GM23248 (cell line): ENCODE data around the gene KCNJ6. TPM values are rescaled to one million over a fixed set of nuclear protein-coding genes. Genes with fewer than 3 reads are reported as not detected.
A peak's percentile ranks its signal among the peaks of the same experiment; 100 is the strongest.

Source experiments
- DNase-seq: peaks from one replicate; pipeline ENCODE4 v3.0.0-alpha.2; 2015
- H2AFZ ChIP-seq: fragments of 200-600 bp; sonication (generic); 2 replicates; pipeline ENCODE4 v1.6.1; 2016; ENCODE audit warnings: antibody characterized with exemption
- H3F3A ChIP-seq: fragments of 200-600 bp; sonication (generic); 2 replicates; pipeline ENCODE4 v1.6.1; 2016; ENCODE audit warnings: mild to moderate bottlenecking, antibody characterized with exemption, mixed run types; ENCODE audit not compliant: insufficient read depth
- H3K27ac ChIP-seq: fragments of 200-600 bp; sonication (generic); 2 replicates; pipeline ENCODE4 v1.5.1; 2016; ENCODE audit warnings: mild to moderate bottlenecking
- H3K27me3 ChIP-seq: fragments of 200-600 bp; sonication (generic); replicated peaks from 2 replicates; pipeline ENCODE4 v1.6.1; 2016; ENCODE audit warnings: mild to moderate bottlenecking; ENCODE audit not compliant: insufficient read depth
- H3K36me3 ChIP-seq: fragments of 200-600 bp; sonication (generic); 2 replicates; pipeline ENCODE4 v1.6.1; 2016; ENCODE audit warnings: low read depth, mild to moderate bottlenecking
- H3K4me1 ChIP-seq: fragments of 200-600 bp; sonication (generic); 2 replicates; pipeline ENCODE4 v1.6.1; 2016; ENCODE audit warnings: mild to moderate bottlenecking; ENCODE audit not compliant: insufficient read depth
- H3K4me2 ChIP-seq: fragments of 200-600 bp; sonication (generic); one replicate; pipeline ENCODE4 v1.6.1; 2016; ENCODE audit warnings: mild to moderate bottlenecking; ENCODE audit not compliant: unreplicated experiment
- H3K4me3 ChIP-seq: fragments of 200-600 bp; sonication (generic); 2 replicates; pipeline ENCODE4 v1.5.1; 2016; ENCODE audit warnings: mild to moderate bottlenecking
- H3K79me2 ChIP-seq: fragments of 200-600 bp; sonication (generic); 2 replicates; pipeline ENCODE4 v1.6.1; 2016; ENCODE audit warnings: mild to moderate bottlenecking; ENCODE audit not compliant: insufficient read depth
- H3K9ac ChIP-seq: fragments of 200-600 bp; sonication (generic); 2 replicates; pipeline ENCODE4 v1.6.1; 2016; ENCODE audit warnings: mild to moderate bottlenecking
- H3K9me2 ChIP-seq: fragments of 200-600 bp; sonication (generic); 2 replicates; pipeline ENCODE4 v1.6.1; 2016; ENCODE audit warnings: mixed run types, mild to moderate bottlenecking, moderate library complexity; ENCODE audit not compliant: insufficient read depth
- H3K9me3 ChIP-seq: fragments of 200-600 bp; sonication (generic); one replicate; pipeline ENCODE4 v1.6.1; 2017; ENCODE audit warnings: low read depth
- H4K20me1 ChIP-seq: fragments of 200-600 bp; sonication (generic); 2 replicates; pipeline ENCODE4 v1.6.0; 2016; ENCODE audit not compliant: insufficient read depth
- EZH2 ChIP-seq: fragments of 200-600 bp; sonication (generic); IDR thresholded peaks from 2 replicates; pipeline ENCODE4 v1.6.1; 2018; ENCODE audit warnings: antibody characterized with exemption, mild to moderate bottlenecking; ENCODE audit not compliant: insufficient read depth, poor library complexity, severe bottlenecking
- EZH2phosphoT487 ChIP-seq: fragments of 200-600 bp; sonication (generic); IDR thresholded peaks from 2 replicates; pipeline ENCODE4 v1.6.1; 2018; ENCODE audit warnings: antibody characterized with exemption, moderate library complexity, mild to moderate bottlenecking, low read depth; ENCODE audit not compliant: insufficient read depth
- WGBS, 2 experiments: methylation state at CpG; one replicate each; pipeline ENCODE4 v1.1.6; 2015 to 2017; ENCODE audit warnings: low lambda C conversion rate in 2 of 2, low coverage in 1 of 2; ENCODE audit errors: missing lambda C conversion rate in 2 of 2; 5-methylcytosine and 5-hydroxymethylcytosine counted together
- in situ Hi-C: fragments of 300-500 bp; cut with MboI; formaldehyde crosslinking; loops from 2 replicates; pipeline ENCODE4 v1.15.0; 2020
- polyA plus RNA-seq: library from polyadenylated mRNA; unstranded; fragments of >200 nt; fragmentation: Nextera tagmentation; extraction: Ambion mirVana; gene quantifications from 2 replicates; pipeline ENCODE4 v1.2.1, GENCODE V29; 2016
- total RNA-seq: library from RNA; depleted of rRNA; stranded (reverse); fragments of >200 nt; shearing (Covaris generic); gene quantifications from 2 replicates; pipeline ENCODE4 v1.2.3, GENCODE V29; 2014

The KCNJ6 gene
- total and polyA plus RNA-seq, 2 experiments from 2014 or later, result 0.11 TPM; not detected in 1

GRCh38 chr21:37937668-37938067 lies 21.4 kb upstream of the KCNJ6 start:
- peaks cover 6% of the 10 kb centered on the region for H3K27me3 ChIP-seq
- H3K9ac ChIP-seq, result no peak overlapping the region
- DNase-seq, result no peak
- H3K4me2 ChIP-seq, result no peak overlapping the region
- no peaks in the 10 kb centered on the region for H3K9me2 ChIP-seq
- H3K4me1 ChIP-seq, result no peaks in the 10 kb centered on the region
- no peak overlapping the region for H3K4me3 ChIP-seq
- in situ Hi-C loops, result no loop called here
- no peaks in the 10 kb centered on the region for H3K79me2 ChIP-seq
- no peaks in the 10 kb centered on the region for H3K36me3 ChIP-seq
- no peaks in the 10 kb centered on the region for H3K9me3 ChIP-seq
- WGBS, 2 experiments, result 50 to 59% methylated on average over 9 of the region's 9 CpGs
- H2AFZ ChIP-seq, result no peak overlapping the region
- no peak overlapping the region for H3K27ac ChIP-seq
- TF ChIP-seq EZH2phosphoT487, result no peak
- no peak for TF ChIP-seq EZH2
- no peaks in the 10 kb centered on the region for H4K20me1 ChIP-seq
- H3F3A ChIP-seq, result no peaks in the 10 kb centered on the region

- no peaks in the 10 kb centered on the region for H3K9me2 ChIP-seq
- H3K4me2 ChIP-seq, result no peak overlapping the region
- no peak for TF ChIP-seq EZH2
- TF ChIP-seq EZH2phosphoT487, result no peak
- peaks cover 6% of the 10 kb centered on the region for H3K27me3 ChIP-seq
- H3K36me3 ChIP-seq, result no peaks in the 10 kb centered on the region
- H4K20me1 ChIP-seq, result no peaks in the 10 kb centered on the region
- H3K27ac ChIP-seq, result no peak overlapping the region
- no peaks in the 10 kb centered on the region for H3F3A ChIP-seq
- WGBS, 2 experiments, result 59 to 60% methylated on average over 4 of the region's 4 CpGs
- H3K4me1 ChIP-seq, result no peaks in the 10 kb centered on the region
- H3K9ac ChIP-seq, result no peak overlapping the region
- no peaks in the 10 kb centered on the region for H3K9me3 ChIP-seq
- H2AFZ ChIP-seq, result no peak overlapping the region
- H3K79me2 ChIP-seq, result no peaks in the 10 kb centered on the region
- DNase-seq, result no peak
- in situ Hi-C loops, result no loop called here
- no peak overlapping the region for H3K4me3 ChIP-seq
These were observed 19.9 kb upstream of the KCNJ6 start for GRCh38 chr21:37936010-37936785.

GRCh38 chr21:37932936-37933335 lies 16.7 kb upstream of the KCNJ6 start:
- H3K9me3 ChIP-seq, result no peaks in the 10 kb centered on the region
- no peak for TF ChIP-seq EZH2
- no peak for TF ChIP-seq EZH2phosphoT487
- H3K9ac ChIP-seq, result no peak overlapping the region
- no peaks in the 10 kb centered on the region for H3K36me3 ChIP-seq
- in situ Hi-C loops, result no loop called here
- WGBS, 2 experiments, result 33 to 48% methylated on average over 2 of the region's 2 CpGs
- H3K4me1 ChIP-seq, result no peaks in the 10 kb centered on the region
- no peak overlapping the region for H3K4me2 ChIP-seq
- no peak overlapping the region for H3K4me3 ChIP-seq
- DNase-seq, result no peak
- H2AFZ ChIP-seq, result no peak overlapping the region
- H3K27me3 ChIP-seq, result peaks cover 3% of the 10 kb centered on the region; the same call in 1 of the 2 replicates
- no peaks in the 10 kb centered on the region for H4K20me1 ChIP-seq
- H3F3A ChIP-seq, result no peaks in the 10 kb centered on the region
- no peaks in the 10 kb centered on the region for H3K79me2 ChIP-seq
- 0 out of 2 replicates have a peak, but pooled peaks cover 4% of the 10 kb centered on the region for H3K9me2 ChIP-seq
- no peak overlapping the region for H3K27ac ChIP-seq

GRCh38 chr21:37927711-37928110 lies 11.5 kb upstream of the KCNJ6 start:
- WGBS, 2 experiments, result 41 to 50% methylated on average over 3 of the region's 3 CpGs
- no peak overlapping the region for H3K27ac ChIP-seq
- H3K9me2 ChIP-seq, result 0 out of 2 replicates have a peak, but pooled peaks cover 4% of the 10 kb centered on the region
- in situ Hi-C loops, result no loop called here
- H3F3A ChIP-seq, result no peaks in the 10 kb centered on the region
- no peaks in the 10 kb centered on the region for H3K9me3 ChIP-seq
- no peak overlapping the region for H2AFZ ChIP-seq
- peak; percentile 32 for DNase-seq
- TF ChIP-seq EZH2phosphoT487 (no peak), EZH2 (no peak)
- H3K4me3 ChIP-seq, result no peak overlapping the region
- H3K4me2 ChIP-seq, result no peak overlapping the region
- H3K36me3 ChIP-seq, result no peaks in the 10 kb centered on the region
- no peaks in the 10 kb centered on the region for H3K79me2 ChIP-seq
- no peaks in the 10 kb centered on the region for H3K4me1 ChIP-seq
- H4K20me1 ChIP-seq, result no peaks in the 10 kb centered on the region
- 0 out of 2 replicates have a peak, but pooled peaks cover 3% of the 10 kb centered on the region for H3K27me3 ChIP-seq
- H3K9ac ChIP-seq, result no peak overlapping the region
